Measurements from ENCODE around the gene DISC1. TPM values are rescaled to one million over a fixed set of nuclear protein-coding genes. Genes with fewer than 3 reads are reported as not detected.

The DISC1 gene
- polyA plus RNA-seq, 3 donors, result 5.5 to 14.7 (median 5.8) TPM

GRCh38 chr1:231931846-231932454 is 305.4 kb downstream of the DISC1 start:
- H3K4me1 Mint-ChIP-seq, result peaks cover 2% of the 10 kb centered on the region

More at GRCh38 chr1:231931846-231932454, 305.4 kb downstream of the DISC1 start:
- Histone ChIP-seq H4K20me1 (ENCODE audit: insufficient read depth, low read length) (peaks cover 32% of the 10 kb centered on the region), H3K36me3 (replicated peaks in 1 of 2; ENCODE audit: control insufficient read depth in 1 of 2, insufficient read depth in 2 of 2, low read length in 2 of 2) (peaks cover 0 to 10% of the 10 kb centered on the region in 2 donors), H2AFZ (ENCODE audit: insufficient read depth, low read depth, low read length, poor library complexity, severe bottlenecking) (no peak overlapping the region), H3K4me2 (replicated peaks; ENCODE audit: extremely low read depth, low read length, poor library complexity, severe bottlenecking) (no peak overlapping the region), H3K9me3 (replicated peaks in 1 of 2; ENCODE audit: control insufficient read depth in 1 of 2, insufficient read depth in 1 of 2, low read length in 2 of 2) (peaks cover 3 to 6% of the 10 kb centered on the region in 2 donors), H3K79me2 (ENCODE audit: insufficient read depth, low read length) (no peaks in the 10 kb centered on the region), H3K4me3 (replicated peaks in 1 of 3; ENCODE audit: low read depth in 2 of 3, low read length in 3 of 3) (no peak overlapping the region), H3K27ac (ENCODE audit: low read depth in 1 of 2, low read length in 2 of 2) (no peak overlapping the region), H3K9ac (ENCODE audit: insufficient read depth, low read length, poor library complexity, severe bottlenecking) (no peak overlapping the region), H3K27me3 (ENCODE audit: control insufficient read depth in 2 of 2, insufficient read depth in 2 of 2, low read length in 2 of 2) (no peaks in the 10 kb centered on the region), H3K4me1 (ENCODE audit: control insufficient read depth in 1 of 2, insufficient read depth in 2 of 2, low read length in 2 of 2) (no peaks in the 10 kb centered on the region)
- peak; percentile 18 to 32 (median 25) for DNase-seq
- Mint-ChIP-seq H3K27ac (no peak overlapping the region), H3K9me3 (peaks cover 0 to 11% (median 6%) of the 10 kb centered on the region in 7 donors), H3K36me3 (peaks cover 21 to 24% of the 10 kb centered on the region in 2 donors), H3K4me3 (no peak overlapping the region), H3K27me3 (ENCODE audit: low read depth in 3 of 3) (no peaks in the 10 kb centered on the region)
- intact Hi-C loops (cut with micrococcal nuclease), result no loop called here
- TF ChIP-seq CTCF (IDR thresholded peaks at IDR 0.05), result peak; percentile 87
- WGBS (ENCODE audit: insufficient coverage), result 100% methylated on average over 1 of the region's 4 CpGs

All from CD14-positive monocyte (primary cell).